ENCODE results near the gene GAS2L3. TPM values are rescaled to one million over a fixed set of nuclear protein-coding genes. Genes with fewer than 3 reads are reported as not detected.
A peak's percentile ranks its signal among the peaks of the same experiment; 100 is the strongest.

The GAS2L3 gene
- total RNA-seq, 2 experiments from 2014 or later: 13.5 to 21.5 TPM

GRCh38 chr12:100545092-100545491 lies 28.4 kb upstream of the GAS2L3 start:
- CTCF ChIA-PET (ENCODE audit: unreplicated experiment): no interaction called here
- H3K27ac ChIP-seq (ENCODE audit: low read depth, low read length, poor library complexity, severe bottlenecking): no peak overlapping the region
- TF ChIP-seq EZH2phosphoT487 (IDR thresholded peaks at IDR 0.05; ENCODE audit: borderline replicate concordance, low read depth, low read length): no peak
- no peak for TF ChIP-seq CTCF (conservative IDR thresholded peaks at IDR 0.05; ENCODE audit: low read length)
- H3K9me2 ChIP-seq (ENCODE audit: insufficient read depth, low read length): no peaks in the 10 kb centered on the region
- intact Hi-C loops (cut with micrococcal nuclease; ENCODE audit: unreplicated experiment): no loop called here
- H3K4me1 ChIP-seq (ENCODE audit: insufficient read depth, low read length, poor library complexity, severe bottlenecking): no peaks in the 10 kb centered on the region
- H3K4me3 ChIP-seq (ENCODE audit: low read depth, low read length, poor library complexity, severe bottlenecking): no peak overlapping the region
- DNase-seq (ENCODE audit: low spot score): no peak
- H3K36me3 ChIP-seq (ENCODE audit: insufficient read depth, low read length): no peaks in the 10 kb centered on the region
- H3K9me3 ChIP-seq (ENCODE audit: low read length): no peaks in the 10 kb centered on the region
- no peaks in the 10 kb centered on the region for H4K20me1 ChIP-seq (ENCODE audit: insufficient read depth, low read length)
- no peak overlapping the region for H2AFZ ChIP-seq (ENCODE audit: low read length)
- no peaks in the 10 kb centered on the region for H3K79me2 ChIP-seq (ENCODE audit: insufficient read depth, low read depth, low read length)
- BruUV-seq (replicated peaks): no TSS peak
- POLR2A ChIA-PET: no interaction called here
- no peak overlapping the region for H3K4me2 ChIP-seq (ENCODE audit: low read length)

DNA sequence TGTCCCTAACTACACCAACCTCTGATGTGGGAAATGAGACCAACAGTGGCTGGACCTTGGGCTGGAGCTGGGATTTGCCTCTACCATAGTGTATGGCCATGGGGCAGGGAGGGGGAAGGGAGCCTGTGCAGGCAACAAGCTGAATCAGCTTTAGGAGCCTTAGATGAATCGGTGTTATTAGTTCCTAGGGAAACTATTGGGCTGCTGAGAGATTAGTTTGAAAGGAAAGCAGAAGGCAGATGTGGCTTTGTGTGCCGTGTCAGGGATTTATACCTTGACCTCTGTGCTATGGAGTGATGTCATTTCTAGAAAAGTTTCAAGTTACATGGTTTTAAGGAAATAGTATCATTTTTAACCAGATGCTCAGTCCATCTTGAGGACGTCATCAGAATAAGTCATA lies 19.5 kb upstream of the GAS2L3 start:
- Histone ChIP-seq H3K9me3 (ENCODE audit: low read length) (no peaks in the 10 kb centered on the region), H3K79me2 (ENCODE audit: insufficient read depth, low read depth, low read length) (no peaks in the 10 kb centered on the region), H3K4me3 (ENCODE audit: low read depth, low read length, poor library complexity, severe bottlenecking) (no peak overlapping the region), H3K4me2 (ENCODE audit: low read length) (no peak overlapping the region), H3K27ac (ENCODE audit: low read depth, low read length, poor library complexity, severe bottlenecking) (no peak overlapping the region), H4K20me1 (ENCODE audit: insufficient read depth, low read length) (no peaks in the 10 kb centered on the region), H3K9me2 (ENCODE audit: insufficient read depth, low read length) (no peaks in the 10 kb centered on the region), H3K4me1 (ENCODE audit: insufficient read depth, low read length, poor library complexity, severe bottlenecking) (no peaks in the 10 kb centered on the region), H3K36me3 (ENCODE audit: insufficient read depth, low read length) (no peaks in the 10 kb centered on the region), H2AFZ (ENCODE audit: low read length) (no peak overlapping the region)
- TF ChIP-seq EZH2phosphoT487 (IDR thresholded peaks at IDR 0.05; ENCODE audit: borderline replicate concordance, low read depth, low read length) (no peak), CTCF (conservative IDR thresholded peaks at IDR 0.05; ENCODE audit: low read length) (no peak)
- intact Hi-C loops (cut with micrococcal nuclease; ENCODE audit: unreplicated experiment): loop anchor here (2.0 to 5.0 kb wide), 2 partner anchors 207 to 319 kb away; no protein-coding TSS in a partner anchor
- CTCF ChIA-PET (ENCODE audit: unreplicated experiment): no interaction called here
- no TSS peak for BruUV-seq (replicated peaks)
- no peak for DNase-seq (ENCODE audit: low spot score)
- POLR2A ChIA-PET: interaction anchor here (0.6 kb wide), 1 partner anchor 900 kb away, joined by 3 read pairs; no protein-coding TSS in a partner anchor

GRCh38 chr12:100554608-100555077 lies 18.8 kb upstream of the GAS2L3 start:
- Histone ChIP-seq H2AFZ (ENCODE audit: low read length) (no peak overlapping the region), H3K79me2 (ENCODE audit: insufficient read depth, low read depth, low read length) (no peaks in the 10 kb centered on the region), H3K4me2 (ENCODE audit: low read length) (no peak overlapping the region), H4K20me1 (ENCODE audit: insufficient read depth, low read length) (no peaks in the 10 kb centered on the region), H3K27ac (ENCODE audit: low read depth, low read length, poor library complexity, severe bottlenecking) (no peak overlapping the region), H3K9me2 (ENCODE audit: insufficient read depth, low read length) (no peaks in the 10 kb centered on the region), H3K4me1 (ENCODE audit: insufficient read depth, low read length, poor library complexity, severe bottlenecking) (no peaks in the 10 kb centered on the region), H3K4me3 (ENCODE audit: low read depth, low read length, poor library complexity, severe bottlenecking) (no peak overlapping the region), H3K36me3 (ENCODE audit: insufficient read depth, low read length) (no peaks in the 10 kb centered on the region), H3K9me3 (ENCODE audit: low read length) (no peaks in the 10 kb centered on the region)
- BruUV-seq (replicated peaks): no TSS peak
- CTCF ChIA-PET (ENCODE audit: unreplicated experiment): no interaction called here
- POLR2A ChIA-PET: interaction anchor here (0.5 to 0.7 kb wide), 2 partner anchors 18 to 290 kb away, joined by 3 read pairs; no protein-coding TSS in a partner anchor
- TF ChIP-seq EZH2phosphoT487 (IDR thresholded peaks at IDR 0.05; ENCODE audit: borderline replicate concordance, low read depth, low read length): no peak
- peak; percentile 81 for TF ChIP-seq CTCF (conservative IDR thresholded peaks at IDR 0.05; ENCODE audit: low read length)
- peak; percentile 59 for DNase-seq (ENCODE audit: low spot score)
- intact Hi-C loops (cut with micrococcal nuclease; ENCODE audit: unreplicated experiment): loop anchor here (2.0 to 5.0 kb wide), 2 partner anchors 207 to 320 kb away; no protein-coding TSS in a partner anchor

Measured in OCI-LY7 (cell line).